HepG2 (cell line): ENCODE results near the gene RAD17. TPM values are rescaled to one million over a fixed set of nuclear protein-coding genes. Genes with fewer than 3 reads are reported as not detected.

ENCODE experiments used
- HCFC1 ChIP-seq: fragments of 150-350 bp; IDR thresholded peaks from 2 replicates; pipeline ENCODE4 v1.6.1; 2014; ENCODE audit warnings: low read depth, low read length
- NCOR1 ChIP-seq: fragments of 200-600 bp; sonication (generic); IDR thresholded peaks from 2 replicates; pipeline ENCODE4 v1.7.0; 2017; ENCODE audit warnings: antibody characterized with exemption, low read length, borderline replicate concordance
- RARG ChIP-seq: sonication (generic); formaldehyde crosslinking; IDR thresholded peaks from 2 replicates; pipeline ENCODE4 v1.4.0; 2020; ENCODE audit warnings: low read depth, mild to moderate bottlenecking, missing genetic modification reagents
- SP2 ChIP-seq: sonication (generic); formaldehyde crosslinking; IDR thresholded peaks from 2 replicates; pipeline ENCODE4 v1.5.1; 2020; ENCODE audit warnings: mild to moderate bottlenecking, missing genetic modification reagents
- ZFP37 ChIP-seq: sonication (generic); formaldehyde crosslinking; IDR thresholded peaks from 2 replicates; pipeline ENCODE4 v1.4.0; 2020; ENCODE audit warnings: missing genetic modification reagents, borderline replicate concordance
- polyA plus RNA-seq, 8 experiments: library from polyadenylated mRNA; depleted of rRNA in 3 of 8; stranded (reverse) in 7 of 8; unstranded in 1 of 8; fragments of >200 nt; fragmentation: Illumina TruSeq in 4 of 8; extraction: Trizol in 4 of 8; gene quantifications; 2 replicates each; pipeline versions ENCODE4 v1.2.1 to v1.2.3, GENCODE V29; 2011 to 2016; ENCODE audit warnings: low read depth in 4 of 8, missing spikeins in 1 of 8, mixed read lengths in 1 of 8; ENCODE audit not compliant: insufficient read depth in 1 of 8
- total RNA-seq, 5 experiments: library from RNA; depleted of rRNA; stranded (reverse); fragments of >200 nt; fragmentation: Illumina TruSeq; extraction: Trizol; gene quantifications; 2 replicates each; pipeline ENCODE4 v1.2.3, GENCODE V29; 2016; ENCODE audit warnings: low read depth in 1 of 5
- TF ChIP-seq, protein P1 (sequence below): IDR thresholded peaks from 2 replicates; pipeline ENCODE4 v1.6.1; 2016; ENCODE audit warnings: low read depth, missing genetic modification reagents, missing compliant biosample characterization
- TF ChIP-seq, protein P2 (sequence below): sonication (generic); formaldehyde crosslinking; IDR thresholded peaks from 2 replicates; pipeline ENCODE4 v1.4.0; 2020; ENCODE audit warnings: missing genetic modification reagents
- TF ChIP-seq, protein P3 (sequence below): IDR thresholded peaks from 2 replicates; pipeline ENCODE4 v1.6.1; 2012; ENCODE audit warnings: inconsistent platforms
- TF ChIP-seq, protein P4 (sequence below): sonication (generic); formaldehyde crosslinking; conservative IDR thresholded peaks from 2 replicates; pipeline ENCODE4 v1.4.0; 2020; ENCODE audit warnings: missing genetic modification reagents
- TF ChIP-seq, protein P5 (sequence below): sonication (generic); formaldehyde crosslinking; IDR thresholded peaks from 2 replicates; pipeline ENCODE4 v1.5.0; 2020; ENCODE audit warnings: mild to moderate bottlenecking, missing genetic modification reagents, moderate library complexity

The RAD17 gene
- total and polyA plus RNA-seq, 2 of the 13 experiments (the other 11 are each of a cell fraction or from before 2014, with no cell fraction given), result 24.0 to 25.9 TPM

DNA sequence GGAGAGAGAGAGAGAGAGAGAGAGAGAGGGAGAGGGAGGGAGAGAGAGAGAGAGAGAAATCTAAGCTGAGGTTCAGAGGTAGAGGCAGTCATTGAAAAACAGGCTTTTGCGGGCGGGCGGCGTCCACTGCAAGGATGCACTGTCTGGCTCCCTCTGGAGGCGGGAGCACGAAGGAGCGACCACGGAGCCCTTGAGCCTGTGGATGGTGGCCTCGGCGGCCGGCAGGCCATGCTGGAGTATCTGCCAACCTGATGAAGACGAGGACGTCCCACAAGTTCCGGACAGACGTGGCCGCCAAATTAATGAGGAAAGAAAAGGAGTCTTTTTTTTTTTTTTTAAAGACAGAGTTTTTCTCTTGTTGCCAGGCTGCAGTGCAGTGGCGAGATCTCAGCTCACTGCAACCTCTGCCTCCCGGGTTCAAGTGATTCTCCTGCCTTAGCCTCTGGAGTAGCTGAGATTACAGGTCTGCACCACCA is 34.8 kb upstream of the RAD17 start (continued):
- TF ChIP-seq, protein P1, sequence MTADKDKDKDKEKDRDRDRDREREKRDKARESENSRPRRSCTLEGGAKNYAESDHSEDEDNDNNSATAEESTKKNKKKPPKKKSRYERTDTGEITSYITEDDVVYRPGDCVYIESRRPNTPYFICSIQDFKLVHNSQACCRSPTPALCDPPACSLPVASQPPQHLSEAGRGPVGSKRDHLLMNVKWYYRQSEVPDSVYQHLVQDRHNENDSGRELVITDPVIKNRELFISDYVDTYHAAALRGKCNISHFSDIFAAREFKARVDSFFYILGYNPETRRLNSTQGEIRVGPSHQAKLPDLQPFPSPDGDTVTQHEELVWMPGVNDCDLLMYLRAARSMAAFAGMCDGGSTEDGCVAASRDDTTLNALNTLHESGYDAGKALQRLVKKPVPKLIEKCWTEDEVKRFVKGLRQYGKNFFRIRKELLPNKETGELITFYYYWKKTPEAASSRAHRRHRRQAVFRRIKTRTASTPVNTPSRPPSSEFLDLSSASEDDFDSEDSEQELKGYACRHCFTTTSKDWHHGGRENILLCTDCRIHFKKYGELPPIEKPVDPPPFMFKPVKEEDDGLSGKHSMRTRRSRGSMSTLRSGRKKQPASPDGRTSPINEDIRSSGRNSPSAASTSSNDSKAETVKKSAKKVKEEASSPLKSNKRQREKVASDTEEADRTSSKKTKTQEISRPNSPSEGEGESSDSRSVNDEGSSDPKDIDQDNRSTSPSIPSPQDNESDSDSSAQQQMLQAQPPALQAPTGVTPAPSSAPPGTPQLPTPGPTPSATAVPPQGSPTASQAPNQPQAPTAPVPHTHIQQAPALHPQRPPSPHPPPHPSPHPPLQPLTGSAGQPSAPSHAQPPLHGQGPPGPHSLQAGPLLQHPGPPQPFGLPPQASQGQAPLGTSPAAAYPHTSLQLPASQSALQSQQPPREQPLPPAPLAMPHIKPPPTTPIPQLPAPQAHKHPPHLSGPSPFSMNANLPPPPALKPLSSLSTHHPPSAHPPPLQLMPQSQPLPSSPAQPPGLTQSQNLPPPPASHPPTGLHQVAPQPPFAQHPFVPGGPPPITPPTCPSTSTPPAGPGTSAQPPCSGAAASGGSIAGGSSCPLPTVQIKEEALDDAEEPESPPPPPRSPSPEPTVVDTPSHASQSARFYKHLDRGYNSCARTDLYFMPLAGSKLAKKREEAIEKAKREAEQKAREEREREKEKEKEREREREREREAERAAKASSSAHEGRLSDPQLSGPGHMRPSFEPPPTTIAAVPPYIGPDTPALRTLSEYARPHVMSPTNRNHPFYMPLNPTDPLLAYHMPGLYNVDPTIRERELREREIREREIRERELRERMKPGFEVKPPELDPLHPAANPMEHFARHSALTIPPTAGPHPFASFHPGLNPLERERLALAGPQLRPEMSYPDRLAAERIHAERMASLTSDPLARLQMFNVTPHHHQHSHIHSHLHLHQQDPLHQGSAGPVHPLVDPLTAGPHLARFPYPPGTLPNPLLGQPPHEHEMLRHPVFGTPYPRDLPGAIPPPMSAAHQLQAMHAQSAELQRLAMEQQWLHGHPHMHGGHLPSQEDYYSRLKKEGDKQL (CRISPR knock-in tag), result no peak
- TF ChIP-seq, protein P2, sequence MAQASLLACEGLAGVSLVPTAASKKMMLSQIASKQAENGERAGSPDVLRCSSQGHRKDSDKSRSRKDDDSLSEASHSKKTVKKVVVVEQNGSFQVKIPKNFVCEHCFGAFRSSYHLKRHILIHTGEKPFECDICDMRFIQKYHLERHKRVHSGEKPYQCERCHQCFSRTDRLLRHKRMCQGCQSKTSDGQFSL (CRISPR knock-in tag), result no peak
- no peak for TF ChIP-seq HCFC1
- TF ChIP-seq NCOR1, result no peak
- no peak for TF ChIP-seq SP2
- TF ChIP-seq, protein P3, sequence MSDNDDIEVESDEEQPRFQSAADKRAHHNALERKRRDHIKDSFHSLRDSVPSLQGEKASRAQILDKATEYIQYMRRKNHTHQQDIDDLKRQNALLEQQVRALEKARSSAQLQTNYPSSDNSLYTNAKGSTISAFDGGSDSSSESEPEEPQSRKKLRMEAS, result peak; percentile 52
- TF ChIP-seq, protein P4, sequence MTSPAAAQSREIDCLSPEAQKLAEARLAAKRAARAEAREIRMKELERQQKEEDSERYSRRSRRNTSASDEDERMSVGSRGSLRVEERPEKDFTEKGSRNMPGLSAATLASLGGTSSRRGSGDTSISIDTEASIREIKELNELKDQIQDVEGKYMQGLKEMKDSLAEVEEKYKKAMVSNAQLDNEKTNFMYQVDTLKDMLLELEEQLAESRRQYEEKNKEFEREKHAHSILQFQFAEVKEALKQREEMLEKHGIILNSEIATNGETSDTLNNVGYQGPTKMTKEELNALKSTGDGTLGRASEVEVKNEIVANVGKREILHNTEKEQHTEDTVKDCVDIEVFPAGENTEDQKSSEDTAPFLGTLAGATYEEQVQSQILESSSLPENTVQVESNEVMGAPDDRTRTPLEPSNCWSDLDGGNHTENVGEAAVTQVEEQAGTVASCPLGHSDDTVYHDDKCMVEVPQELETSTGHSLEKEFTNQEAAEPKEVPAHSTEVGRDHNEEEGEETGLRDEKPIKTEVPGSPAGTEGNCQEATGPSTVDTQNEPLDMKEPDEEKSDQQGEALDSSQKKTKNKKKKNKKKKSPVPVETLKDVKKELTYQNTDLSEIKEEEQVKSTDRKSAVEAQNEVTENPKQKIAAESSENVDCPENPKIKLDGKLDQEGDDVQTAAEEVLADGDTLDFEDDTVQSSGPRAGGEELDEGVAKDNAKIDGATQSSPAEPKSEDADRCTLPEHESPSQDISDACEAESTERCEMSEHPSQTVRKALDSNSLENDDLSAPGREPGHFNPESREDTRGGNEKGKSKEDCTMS (CRISPR knock-in tag), result no peak
- TF ChIP-seq RARG (CRISPR knock-in tag), result no peak
- TF ChIP-seq, protein P5, sequence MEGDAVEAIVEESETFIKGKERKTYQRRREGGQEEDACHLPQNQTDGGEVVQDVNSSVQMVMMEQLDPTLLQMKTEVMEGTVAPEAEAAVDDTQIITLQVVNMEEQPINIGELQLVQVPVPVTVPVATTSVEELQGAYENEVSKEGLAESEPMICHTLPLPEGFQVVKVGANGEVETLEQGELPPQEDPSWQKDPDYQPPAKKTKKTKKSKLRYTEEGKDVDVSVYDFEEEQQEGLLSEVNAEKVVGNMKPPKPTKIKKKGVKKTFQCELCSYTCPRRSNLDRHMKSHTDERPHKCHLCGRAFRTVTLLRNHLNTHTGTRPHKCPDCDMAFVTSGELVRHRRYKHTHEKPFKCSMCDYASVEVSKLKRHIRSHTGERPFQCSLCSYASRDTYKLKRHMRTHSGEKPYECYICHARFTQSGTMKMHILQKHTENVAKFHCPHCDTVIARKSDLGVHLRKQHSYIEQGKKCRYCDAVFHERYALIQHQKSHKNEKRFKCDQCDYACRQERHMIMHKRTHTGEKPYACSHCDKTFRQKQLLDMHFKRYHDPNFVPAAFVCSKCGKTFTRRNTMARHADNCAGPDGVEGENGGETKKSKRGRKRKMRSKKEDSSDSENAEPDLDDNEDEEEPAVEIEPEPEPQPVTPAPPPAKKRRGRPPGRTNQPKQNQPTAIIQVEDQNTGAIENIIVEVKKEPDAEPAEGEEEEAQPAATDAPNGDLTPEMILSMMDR, result peak; percentile 94
- no peak for TF ChIP-seq ZFP37 (CRISPR knock-in tag)
